ENCODE measurements around the gene BRK1. TPM values are rescaled to one million over a fixed set of nuclear protein-coding genes. Genes with fewer than 3 reads are reported as not detected.
"Not testable (repeated sequence)": the region's sequence is repeated elsewhere in the genome, so short reads cannot be mapped to it uniquely, and the experiment has no call there.

Gene BRK1
- total RNA-seq, result 10 to 100 TPM; 73.6 to 73.7 TPM

- intact Hi-C loops (cut with micrococcal nuclease), result loop anchor here (1.0 to 5.0 kb wide), 13 partner anchors 26 to 718 kb away; partner anchors contain the start of genes CRELD1, FANCD2, IRAK2 and JAGN1
- peaks cover 4% of the 10 kb centered on the region for H3K36me3 Mint-ChIP-seq (ENCODE audit: low read depth)
- peaks cover 31% of the 10 kb centered on the region for H3K4me1 Mint-ChIP-seq (ENCODE audit: low read depth)
- peak within 1 kb of the TSS; percentile 92 for H3K4me3 Mint-ChIP-seq
- peak; percentile 97 for DNase-seq
- H3K27me3 Mint-ChIP-seq (ENCODE audit: low read depth), result no peaks in the 10 kb centered on the region
- peak within 1 kb of the TSS; percentile 94 for H3K27ac Mint-ChIP-seq
- no peaks in the 10 kb centered on the region for H3K9me3 Mint-ChIP-seq
- CTCF ChIA-PET, result interaction anchor here (0.5 to 1.4 kb wide), 4 partner anchors 52 to 210 kb away, joined by 3 to 5 read pairs (median 4); no protein-coding TSS in a partner anchor
Observed at GRCh38 chr3:10115326-10116137, at the start of gene BRK1. BRK1 (plus strand) TSS chr3:10115675; CDS start chr3:10115702, 27 bp downstream.

GRCh38 chr3:10070077-10070476 lies 45.4 kb upstream of the BRK1 start:
- H3K4me1 Mint-ChIP-seq (ENCODE audit: low read depth); intact Hi-C loops (cut with micrococcal nuclease); H3K4me3 Mint-ChIP-seq; DNase-seq; H3K27me3 Mint-ChIP-seq (ENCODE audit: low read depth); CTCF ChIA-PET; H3K9me3 Mint-ChIP-seq; H3K27ac Mint-ChIP-seq: not testable (repeated sequence)
- H3K36me3 Mint-ChIP-seq (ENCODE audit: low read depth), result peaks cover 49% of the 10 kb centered on the region

GRCh38 chr3:10074666-10075065 lies 40.8 kb upstream of the BRK1 start:
- Mint-ChIP-seq H3K4me3 (no peak overlapping the region), H3K27me3 (ENCODE audit: low read depth) (no peaks in the 10 kb centered on the region), H3K36me3 (ENCODE audit: low read depth) (peaks cover 32% of the 10 kb centered on the region), H3K9me3 (no peaks in the 10 kb centered on the region), H3K27ac (no peak overlapping the region), H3K4me1 (ENCODE audit: low read depth) (no peaks in the 10 kb centered on the region)
- CTCF ChIA-PET, result interaction anchor here (0.6 kb wide), 1 partner anchor 9 kb away, joined by 3 read pairs; no protein-coding TSS in a partner anchor
- DNase-seq, result no peak
- intact Hi-C loops (cut with micrococcal nuclease), result no loop called here

GRCh38 chr3:10081871-10082270 lies 33.6 kb upstream of the BRK1 start:
- Mint-ChIP-seq H3K27ac (no peak overlapping the region), H3K4me1 (ENCODE audit: low read depth) (no peaks in the 10 kb centered on the region), H3K4me3 (no peak overlapping the region), H3K36me3 (ENCODE audit: low read depth) (peaks cover 57% of the 10 kb centered on the region), H3K9me3 (no peaks in the 10 kb centered on the region), H3K27me3 (ENCODE audit: low read depth) (no peaks in the 10 kb centered on the region)
- DNase-seq, result no peak
- intact Hi-C loops (cut with micrococcal nuclease), result no loop called here
- CTCF ChIA-PET, result no interaction called here

- intact Hi-C loops (cut with micrococcal nuclease), result no loop called here
- CTCF ChIA-PET, result interaction anchor here (0.7 to 1.1 kb wide), 3 partner anchors 8 to 233 kb away, joined by 3 read pairs; no protein-coding TSS in a partner anchor
- H3K36me3 Mint-ChIP-seq (ENCODE audit: low read depth), result peaks cover 66% of the 10 kb centered on the region
Observed at GRCh38 chr3:10085738-10086137, 29.7 kb upstream of the BRK1 start.

GRCh38 chr3:10088256-10088655 lies 27.2 kb upstream of the BRK1 start:
- H3K36me3 Mint-ChIP-seq (ENCODE audit: low read depth), result peaks cover 58% of the 10 kb centered on the region
- CTCF ChIA-PET, result no interaction called here
- no peaks in the 10 kb centered on the region for H3K9me3 Mint-ChIP-seq
- H3K27ac Mint-ChIP-seq, result no peak overlapping the region
- no peak for DNase-seq
- H3K4me3 Mint-ChIP-seq, result no peak overlapping the region
- intact Hi-C loops (cut with micrococcal nuclease), result no loop called here
- H3K4me1 Mint-ChIP-seq (ENCODE audit: low read depth), result no peaks in the 10 kb centered on the region
- no peaks in the 10 kb centered on the region for H3K27me3 Mint-ChIP-seq (ENCODE audit: low read depth)

More at GRCh38 chr3:10085738-10086137, 29.7 kb upstream of the BRK1 start:
- Mint-ChIP-seq H3K9me3 (no peaks in the 10 kb centered on the region), H3K4me3 (no peak overlapping the region), H3K27me3 (ENCODE audit: low read depth) (no peaks in the 10 kb centered on the region), H3K27ac (no peak overlapping the region), H3K4me1 (ENCODE audit: low read depth) (no peaks in the 10 kb centered on the region)
- no peak for DNase-seq

- CTCF ChIA-PET, result interaction anchor here (0.6 kb wide), 1 partner anchor 40 kb away, joined by 3 read pairs; no protein-coding TSS in a partner anchor
- intact Hi-C loops (cut with micrococcal nuclease), result no loop called here
Observed at GRCh38 chr3:10090179-10090578, 25.3 kb upstream of the BRK1 start.

GRCh38 chr3:10090774-10091173 lies 24.7 kb upstream of the BRK1 start:
- CTCF ChIA-PET, result not testable (repeated sequence)

More at GRCh38 chr3:10090179-10090578, 25.3 kb upstream of the BRK1 start:
- Mint-ChIP-seq H3K36me3 (ENCODE audit: low read depth) (peaks cover 53% of the 10 kb centered on the region), H3K4me1 (ENCODE audit: low read depth) (no peaks in the 10 kb centered on the region), H3K4me3 (no peak overlapping the region), H3K9me3 (no peaks in the 10 kb centered on the region), H3K27me3 (ENCODE audit: low read depth) (no peaks in the 10 kb centered on the region), H3K27ac (no peak overlapping the region)
- DNase-seq, result no peak

GRCh38 chr3:10091387-10091786 lies 24.1 kb upstream of the BRK1 start:
- CTCF ChIA-PET, H3K27ac Mint-ChIP-seq, H3K4me3 Mint-ChIP-seq: not testable (repeated sequence)

More at GRCh38 chr3:10090774-10091173, 24.7 kb upstream of the BRK1 start:
- peaks cover 51% of the 10 kb centered on the region for H3K36me3 Mint-ChIP-seq (ENCODE audit: low read depth)
- H3K9me3 Mint-ChIP-seq; intact Hi-C loops (cut with micrococcal nuclease); H3K4me1 Mint-ChIP-seq (ENCODE audit: low read depth); H3K27ac Mint-ChIP-seq; H3K27me3 Mint-ChIP-seq (ENCODE audit: low read depth); DNase-seq; H3K4me3 Mint-ChIP-seq: not testable (repeated sequence)

GRCh38 chr3:10093678-10094077 lies 21.8 kb upstream of the BRK1 start:
- Mint-ChIP-seq H3K4me3 (no peak overlapping the region), H3K9me3 (no peaks in the 10 kb centered on the region), H3K36me3 (ENCODE audit: low read depth) (peaks cover 43% of the 10 kb centered on the region), H3K4me1 (ENCODE audit: low read depth) (no peaks in the 10 kb centered on the region), H3K27ac (no peak overlapping the region), H3K27me3 (ENCODE audit: low read depth) (no peaks in the 10 kb centered on the region)
- CTCF ChIA-PET, result interaction anchor here (1.6 kb wide), 1 partner anchor 8 kb away, joined by 3 read pairs; no protein-coding TSS in a partner anchor
- intact Hi-C loops (cut with micrococcal nuclease), result no loop called here
- DNase-seq, result no peak

More at GRCh38 chr3:10091387-10091786, 24.1 kb upstream of the BRK1 start:
- peaks cover 50% of the 10 kb centered on the region for H3K36me3 Mint-ChIP-seq (ENCODE audit: low read depth)
- H3K4me1 Mint-ChIP-seq (ENCODE audit: low read depth); H3K9me3 Mint-ChIP-seq; DNase-seq; intact Hi-C loops (cut with micrococcal nuclease); H3K27me3 Mint-ChIP-seq (ENCODE audit: low read depth): not testable (repeated sequence)

- Mint-ChIP-seq H3K4me1 (ENCODE audit: low read depth) (no peaks in the 10 kb centered on the region), H3K4me3 (no peak overlapping the region), H3K27ac (no peak overlapping the region), H3K9me3 (no peaks in the 10 kb centered on the region), H3K36me3 (ENCODE audit: low read depth) (peaks cover 34% of the 10 kb centered on the region), H3K27me3 (ENCODE audit: low read depth) (no peaks in the 10 kb centered on the region)
- CTCF ChIA-PET, result no interaction called here
- intact Hi-C loops (cut with micrococcal nuclease), result no loop called here
- no peak for DNase-seq
Observed at GRCh38 chr3:10099041-10099440, 16.4 kb upstream of the BRK1 start.

GRCh38 chr3:10106919-10107318 lies 8.6 kb upstream of the BRK1 start:
- H3K27me3 Mint-ChIP-seq (ENCODE audit: low read depth), result no peaks in the 10 kb centered on the region
- intact Hi-C loops (cut with micrococcal nuclease), result no loop called here
- H3K27ac Mint-ChIP-seq, result no peak overlapping the region
- H3K9me3 Mint-ChIP-seq, result no peaks in the 10 kb centered on the region
- H3K4me1 Mint-ChIP-seq (ENCODE audit: low read depth), result no peaks in the 10 kb centered on the region
- CTCF ChIA-PET, result no interaction called here
- DNase-seq, result no peak
- H3K36me3 Mint-ChIP-seq (ENCODE audit: low read depth), result peaks cover 1% of the 10 kb centered on the region
- H3K4me3 Mint-ChIP-seq, result no peak overlapping the region

GRCh38 chr3:10108091-10108490 lies 7.4 kb upstream of the BRK1 start, which contains the start of gene FANCD2OS:
FANCD2OS (minus strand) TSS chr3:10108255; CDS start chr3:10104774, 3,481 bp downstream.
- Mint-ChIP-seq H3K36me3 (ENCODE audit: low read depth) (no peaks in the 10 kb centered on the region), H3K9me3 (no peaks in the 10 kb centered on the region), H3K4me1 (ENCODE audit: low read depth) (no peaks in the 10 kb centered on the region), H3K4me3 (no peak within 1 kb of the TSS), H3K27me3 (ENCODE audit: low read depth) (no peaks in the 10 kb centered on the region), H3K27ac (no peak within 1 kb of the TSS)
- CTCF ChIA-PET, result interaction anchor here (0.6 kb wide), 1 partner anchor 603 kb away, joined by 4 read pairs; no protein-coding TSS in a partner anchor
- intact Hi-C loops (cut with micrococcal nuclease), result no loop called here
- no peak for DNase-seq
